MCF 10A (cell line): ENCODE results near the gene CCDC85C. TPM values are rescaled to one million over a fixed set of nuclear protein-coding genes. Genes with fewer than 3 reads are reported as not detected.

ENCODE experiments used
- BruUV-seq: library from RNA; stranded (reverse); fragments of 400-500 nt; replicated peaks from 2 replicates; lab custom pipeline; 2021; lab: Mats Ljungman, UMichigan
- CTCF ChIA-PET: fragments of 300-600 bp; sonication (Branson Sonifier 250); formaldehyde crosslinking; extraction: SDS; loops from one replicate; lab custom pipeline; 2021; ENCODE audit warnings: antibody characterized with exemption, inconsistent platforms; lab: Yijun Ruan, JAX
- POLR2A ChIA-PET: fragments of 300-600, 350-650 bp; sonication (Branson Sonifier 250); formaldehyde crosslinking; extraction: SDS; loops from one replicate; lab custom pipeline; 2020; ENCODE audit warnings: antibody characterized with exemption, inconsistent platforms; lab: Yijun Ruan, JAX
- DNase-seq: peaks from one replicate; pipeline ENCODE4 v3.0.0-alpha.2; 2018; ENCODE audit not compliant: unreplicated experiment
- H3K27ac Mint-ChIP-seq: one replicate; pipeline ENCODE4 v1.8.0; 2022; ENCODE audit warnings: mild to moderate bottlenecking, low read depth, mixed read lengths; ENCODE audit not compliant: unreplicated experiment
- H3K27me3 Mint-ChIP-seq: one replicate; pipeline ENCODE4 v1.8.0; 2022; ENCODE audit warnings: mixed read lengths; ENCODE audit not compliant: insufficient read depth, unreplicated experiment
- H3K36me3 Mint-ChIP-seq: one replicate; pipeline ENCODE4 v1.8.0; 2022; ENCODE audit warnings: mild to moderate bottlenecking, moderate library complexity, mixed read lengths; ENCODE audit not compliant: insufficient read depth, unreplicated experiment
- H3K4me1 Mint-ChIP-seq: one replicate; pipeline ENCODE4 v1.8.0; 2022; ENCODE audit warnings: mixed read lengths; ENCODE audit not compliant: insufficient read depth, unreplicated experiment
- H3K4me3 Mint-ChIP-seq: one replicate; pipeline ENCODE4 v1.8.0; 2022; ENCODE audit warnings: mild to moderate bottlenecking, moderate library complexity, mixed read lengths; ENCODE audit not compliant: unreplicated experiment
- H3K9me3 Mint-ChIP-seq: one replicate; pipeline ENCODE4 v1.8.0; 2022; ENCODE audit warnings: mixed read lengths; ENCODE audit not compliant: unreplicated experiment
- CTCF ChIP-seq: fragments of 200-600 bp; IDR thresholded peaks from one replicate; pipeline ENCODE4 v1.8.0; 2022; ENCODE audit warnings: antibody characterized with exemption, mild to moderate bottlenecking; ENCODE audit not compliant: unreplicated experiment
- intact Hi-C: fragments of 100-400 bp; cut with micrococcal nuclease; formaldehyde crosslinking; loops from 2 replicates; pipeline ENCODE4 v1.14.1; 2022
- total RNA-seq: library from RNA; stranded (reverse); gene quantifications from 2 replicates; pipeline ENCODE4 v1.2.3, GENCODE V29; 2022

Gene CCDC85C
- total RNA-seq, 1 experiment from 2014 or later = 29.9 TPM

GRCh38 chr14:99537399-99537798 lies 66.6 kb downstream of the CCDC85C start:
- peak; percentile 59 for DNase-seq
- no TSS peak for BruUV-seq
- Mint-ChIP-seq H3K27me3 (no peaks in the 10 kb centered on the region), H3K4me1 (peaks cover 13% of the 10 kb centered on the region), H3K27ac (peak overlapping the region; percentile 16), H3K36me3 (no peaks in the 10 kb centered on the region), H3K9me3 (no peaks in the 10 kb centered on the region), H3K4me3 (no peak overlapping the region)
- ChIA-PET CTCF (interaction anchor here (0.5 kb wide), 1 partner anchor 20 kb away, joined by 3 read pairs; no protein-coding TSS in a partner anchor), POLR2A (interaction anchor here (0.7 to 1.2 kb wide), 3 partner anchors 56 to 218 kb away, joined by 3 to 4 read pairs (median 3); partner anchors contain the start of genes CCDC85C, CCNK and SETD3)
- TF ChIP-seq CTCF = no peak
- intact Hi-C loops = no loop called here

DNA sequence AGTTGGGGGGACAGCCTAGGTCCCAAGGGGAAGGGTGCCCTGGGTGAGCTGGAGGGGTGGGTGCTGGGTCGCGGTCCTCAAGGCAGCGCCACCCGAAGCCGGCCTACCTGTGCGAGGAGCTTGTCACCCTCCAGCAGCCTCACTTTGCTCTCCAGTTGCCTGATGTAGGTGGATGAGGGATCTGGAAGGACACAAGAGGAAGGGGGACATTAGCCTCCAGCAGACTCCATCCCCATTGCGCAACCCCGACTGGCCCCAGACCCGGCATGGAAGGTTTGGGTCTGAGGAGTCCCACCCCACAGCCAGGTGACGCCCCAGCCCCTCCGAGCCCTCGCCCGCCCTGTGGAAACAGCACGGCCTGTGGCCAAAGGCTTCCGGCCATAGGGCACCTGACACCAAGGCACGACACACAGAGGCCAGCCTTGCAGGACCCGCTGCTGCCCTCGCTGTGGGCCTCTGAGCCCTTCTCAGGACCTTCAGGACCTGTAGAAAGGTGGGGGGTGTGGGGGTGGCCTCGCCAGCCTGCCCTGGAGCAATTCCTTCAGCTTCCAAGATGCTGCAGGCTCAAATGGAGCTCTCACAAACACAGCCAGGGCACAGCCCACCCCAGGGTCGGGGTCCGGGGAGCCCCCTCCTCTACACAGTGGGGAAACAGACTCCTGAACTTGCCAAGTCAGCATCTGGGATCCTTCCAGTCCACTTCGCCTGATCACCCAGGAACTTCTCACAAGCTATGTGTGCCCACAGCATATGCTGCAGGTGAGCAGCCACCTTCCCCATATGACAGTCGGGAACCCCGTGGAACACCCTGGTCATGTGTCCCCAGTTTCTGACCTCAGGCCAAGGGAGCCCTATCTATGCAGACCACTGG lies 67.9 kb downstream of the CCDC85C start:
- no peaks in the 10 kb centered on the region for H3K9me3 Mint-ChIP-seq
- H3K27me3 Mint-ChIP-seq = no peaks in the 10 kb centered on the region
- ChIA-PET POLR2A (no interaction called here), CTCF (interaction anchor here (0.6 kb wide), 3 partner anchors 53 to 804 kb away, joined by 3 read pairs; no protein-coding TSS in a partner anchor)
- H3K4me1 Mint-ChIP-seq = peaks cover 11% of the 10 kb centered on the region
- TF ChIP-seq CTCF = no peak
- H3K36me3 Mint-ChIP-seq = no peaks in the 10 kb centered on the region
- intact Hi-C loops = no loop called here
- no TSS peak for BruUV-seq
- no peak overlapping the region for H3K27ac Mint-ChIP-seq
- no peak overlapping the region for H3K4me3 Mint-ChIP-seq
- no peak for DNase-seq

GRCh38 chr14:99535448-99535847 lies 68.6 kb downstream of the CCDC85C start:
- CTCF ChIA-PET = interaction anchor here (0.6 kb wide), 3 partner anchors 54 to 805 kb away, joined by 3 read pairs; no protein-coding TSS in a partner anchor
- no peak for DNase-seq
- POLR2A ChIA-PET = no interaction called here
- H3K27me3 Mint-ChIP-seq = no peaks in the 10 kb centered on the region
- intact Hi-C loops = no loop called here
- BruUV-seq = no TSS peak
- no peak overlapping the region for H3K27ac Mint-ChIP-seq
- H3K4me1 Mint-ChIP-seq = peaks cover 16% of the 10 kb centered on the region
- TF ChIP-seq CTCF = no peak
- no peak overlapping the region for H3K4me3 Mint-ChIP-seq
- H3K36me3 Mint-ChIP-seq = no peaks in the 10 kb centered on the region
- no peaks in the 10 kb centered on the region for H3K9me3 Mint-ChIP-seq

- no peak for TF ChIP-seq CTCF
- peaks cover 16% of the 10 kb centered on the region for H3K4me1 Mint-ChIP-seq
- H3K27me3 Mint-ChIP-seq = no peaks in the 10 kb centered on the region
- ChIA-PET POLR2A (interaction anchor here (0.6 kb wide), 1 partner anchor 247 kb away, joined by 3 read pairs; no protein-coding TSS in a partner anchor), CTCF (interaction anchor here (0.6 kb wide), 1 partner anchor 120 kb away, joined by 3 read pairs; no protein-coding TSS in a partner anchor)
- intact Hi-C loops = no loop called here
- H3K9me3 Mint-ChIP-seq = no peaks in the 10 kb centered on the region
- no peaks in the 10 kb centered on the region for H3K36me3 Mint-ChIP-seq
- no peak for DNase-seq
- H3K27ac Mint-ChIP-seq = no peak overlapping the region
- no TSS peak for BruUV-seq
- H3K4me3 Mint-ChIP-seq = no peak overlapping the region
Observed at GRCh38 chr14:99534863-99535262, 69.1 kb downstream of the CCDC85C start.
